PC-9 (cell line): Measurements from ENCODE around the gene NECAB3. TPM values are rescaled to one million over a fixed set of nuclear protein-coding genes. Genes with fewer than 3 reads are reported as not detected.

ENCODE experiments used
- BruUV-seq: library from RNA; stranded (reverse); fragments of 400-500 nt; replicated peaks from 2 replicates; lab custom pipeline; 2021; lab: Mats Ljungman, UMichigan
- CTCF ChIA-PET: fragments of 300-600 bp; sonication (Branson Sonifier 250); formaldehyde crosslinking; loops from one replicate; lab custom pipeline; 2022; ENCODE audit warnings: antibody characterized with exemption; lab: Charles Lee
- POLR2A ChIA-PET: fragments of 300-600 bp; sonication (Branson Sonifier 250); formaldehyde crosslinking; loops from one replicate; lab custom pipeline; 2022; ENCODE audit warnings: antibody characterized with exemption; ENCODE audit not compliant: unreplicated experiment; lab: Charles Lee
- DNase-seq, 2 experiments: peaks; one replicate each; pipeline versions ENCODE4 v3.0.0 to v3.0.0-alpha.2; 2015 to 2022; ENCODE audit warnings: mixed read lengths in 1 of 2
- H2AFZ ChIP-seq: fragments of 200-600 bp; sonication (generic); 2 replicates; pipeline ENCODE4 v1.8.1; 2017; ENCODE audit warnings: antibody characterized with exemption
- H3F3A ChIP-seq: fragments of 200-600 bp; sonication (generic); 2 replicates; pipeline ENCODE4 v1.8.1; 2017; ENCODE audit warnings: antibody characterized with exemption, mild to moderate bottlenecking, low read depth; ENCODE audit not compliant: insufficient read depth
- H3K27ac ChIP-seq: fragments of 200-600 bp; sonication (generic); 2 replicates; pipeline ENCODE4 v1.6.1; 2016; ENCODE audit warnings: mixed run types
- H3K27me3 ChIP-seq: fragments of 200-600 bp; sonication (generic); 2 replicates; pipeline ENCODE4 v1.6.1; 2016; ENCODE audit warnings: low read depth, mixed run types; ENCODE audit not compliant: insufficient read depth
- H3K36me3 ChIP-seq: fragments of 200-600 bp; sonication (generic); 2 replicates; pipeline ENCODE4 v1.6.1; 2016; ENCODE audit warnings: low read depth, mixed run types
- H3K4me1 ChIP-seq: fragments of 200-600 bp; sonication (generic); replicated peaks from 2 replicates; pipeline ENCODE4 v1.6.1; 2016; ENCODE audit warnings: mixed run types; ENCODE audit not compliant: insufficient read depth
- H3K4me2 ChIP-seq: fragments of 200-600 bp; sonication (generic); 2 replicates; pipeline ENCODE4 v1.6.1; 2017; ENCODE audit warnings: mixed run types
- H3K4me3 ChIP-seq: fragments of 200-600 bp; sonication (generic); 2 replicates; pipeline ENCODE4 v1.6.1; 2016; ENCODE audit warnings: mixed run types
- H3K79me2 ChIP-seq: fragments of 200-600 bp; sonication (generic); 2 replicates; pipeline ENCODE4 v1.6.1; 2017; ENCODE audit warnings: low read depth, mixed run types
- H3K9me2 ChIP-seq: fragments of 200-600 bp; sonication (generic); 2 replicates; pipeline ENCODE4 v1.8.1; 2017; ENCODE audit warnings: mild to moderate bottlenecking; ENCODE audit not compliant: insufficient read depth
- H3K9me3 ChIP-seq: fragments of 200-600 bp; sonication (generic); 2 replicates; pipeline ENCODE4 v1.8.1; 2016; ENCODE audit warnings: low read depth; ENCODE audit not compliant: insufficient read depth
- H4K20me1 ChIP-seq: fragments of 200-600 bp; sonication (generic); 2 replicates; pipeline ENCODE4 v1.8.1; 2017; ENCODE audit not compliant: insufficient read depth
- EZH2 ChIP-seq: fragments of 200-600 bp; sonication (generic); IDR thresholded peaks from 2 replicates; pipeline ENCODE4 v1.8.0; 2017; ENCODE audit warnings: antibody characterized with exemption, low read depth
- intact Hi-C: fragments of 100-400 bp; cut with micrococcal nuclease; formaldehyde crosslinking; loops from one replicate; pipeline ENCODE4 v1.10.0; 2022; ENCODE audit not compliant: unreplicated experiment
- total RNA-seq: library from RNA; stranded (reverse); gene quantifications from 2 replicates; pipeline ENCODE4 v1.2.3, GENCODE V29; 2021
- TF ChIP-seq, protein P1 (sequence below): fragments of 200-600 bp; sonication (generic); conservative IDR thresholded peaks from 2 replicates; pipeline ENCODE4 v1.6.1; 2017; ENCODE audit warnings: mixed run types, antibody characterized with exemption, mild to moderate bottlenecking, moderate library complexity

Gene NECAB3
- total RNA-seq, 1 experiment from 2014 or later: 72.1 TPM

- Histone ChIP-seq H3K79me2 (no peaks in the 10 kb centered on the region; the same call in none of the 2 replicates), H3K9me2 (no peaks in the 10 kb centered on the region), H2AFZ (no peak overlapping the region), H3F3A (peaks cover 19% of the 10 kb centered on the region; the same call in 1 of the 2 replicates), H3K27me3 (no peaks in the 10 kb centered on the region), H3K4me3 (no peak overlapping the region), H4K20me1 (no peaks in the 10 kb centered on the region), H3K9me3 (no peaks in the 10 kb centered on the region), H3K27ac (no peak overlapping the region), H3K4me1 (peaks cover 18% of the 10 kb centered on the region; the same call in 1 of the 2 replicates), H3K4me2 (no peak overlapping the region), H3K36me3 (no peaks in the 10 kb centered on the region)
- ChIA-PET CTCF (no interaction called here), POLR2A (interaction anchor here (0.7 kb wide), 1 partner anchor 20 kb away, joined by 4 read pairs; no protein-coding TSS in a partner anchor)
- no TSS peak for BruUV-seq
- TF ChIP-seq, protein P1, sequence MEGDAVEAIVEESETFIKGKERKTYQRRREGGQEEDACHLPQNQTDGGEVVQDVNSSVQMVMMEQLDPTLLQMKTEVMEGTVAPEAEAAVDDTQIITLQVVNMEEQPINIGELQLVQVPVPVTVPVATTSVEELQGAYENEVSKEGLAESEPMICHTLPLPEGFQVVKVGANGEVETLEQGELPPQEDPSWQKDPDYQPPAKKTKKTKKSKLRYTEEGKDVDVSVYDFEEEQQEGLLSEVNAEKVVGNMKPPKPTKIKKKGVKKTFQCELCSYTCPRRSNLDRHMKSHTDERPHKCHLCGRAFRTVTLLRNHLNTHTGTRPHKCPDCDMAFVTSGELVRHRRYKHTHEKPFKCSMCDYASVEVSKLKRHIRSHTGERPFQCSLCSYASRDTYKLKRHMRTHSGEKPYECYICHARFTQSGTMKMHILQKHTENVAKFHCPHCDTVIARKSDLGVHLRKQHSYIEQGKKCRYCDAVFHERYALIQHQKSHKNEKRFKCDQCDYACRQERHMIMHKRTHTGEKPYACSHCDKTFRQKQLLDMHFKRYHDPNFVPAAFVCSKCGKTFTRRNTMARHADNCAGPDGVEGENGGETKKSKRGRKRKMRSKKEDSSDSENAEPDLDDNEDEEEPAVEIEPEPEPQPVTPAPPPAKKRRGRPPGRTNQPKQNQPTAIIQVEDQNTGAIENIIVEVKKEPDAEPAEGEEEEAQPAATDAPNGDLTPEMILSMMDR: no peak
- TF ChIP-seq EZH2: no peak
- intact Hi-C loops: loop anchor here (10.0 kb wide), 1 partner anchor 334 kb away; the partner anchor contains the start of gene RALY
- DNase-seq: no peak
Measured at GRCh38 chr20:33660685-33661058, 13.6 kb downstream of the NECAB3 start.

GRCh38 chr20:33660035-33660684 lies 14.1 kb downstream of the NECAB3 start:
- ChIA-PET POLR2A (no interaction called here), CTCF (no interaction called here)
- Histone ChIP-seq H3F3A (peaks cover 14% of the 10 kb centered on the region; the same call in 1 of the 2 replicates), H2AFZ (no peak overlapping the region), H3K27ac (no peak overlapping the region), H4K20me1 (no peaks in the 10 kb centered on the region), H3K9me2 (no peaks in the 10 kb centered on the region), H3K4me3 (no peak overlapping the region), H3K4me1 (peaks cover 20% of the 10 kb centered on the region), H3K9me3 (no peaks in the 10 kb centered on the region), H3K36me3 (no peaks in the 10 kb centered on the region), H3K4me2 (no peak overlapping the region), H3K27me3 (no peaks in the 10 kb centered on the region), H3K79me2 (no peaks in the 10 kb centered on the region; the same call in 1 of the 2 replicates)
- BruUV-seq: no TSS peak
- TF ChIP-seq, protein P1: no peak
- TF ChIP-seq EZH2: no peak
- intact Hi-C loops: loop anchor here (10.0 kb wide), 1 partner anchor 335 kb away; the partner anchor contains the start of gene RALY
- no peak for DNase-seq

DNA sequence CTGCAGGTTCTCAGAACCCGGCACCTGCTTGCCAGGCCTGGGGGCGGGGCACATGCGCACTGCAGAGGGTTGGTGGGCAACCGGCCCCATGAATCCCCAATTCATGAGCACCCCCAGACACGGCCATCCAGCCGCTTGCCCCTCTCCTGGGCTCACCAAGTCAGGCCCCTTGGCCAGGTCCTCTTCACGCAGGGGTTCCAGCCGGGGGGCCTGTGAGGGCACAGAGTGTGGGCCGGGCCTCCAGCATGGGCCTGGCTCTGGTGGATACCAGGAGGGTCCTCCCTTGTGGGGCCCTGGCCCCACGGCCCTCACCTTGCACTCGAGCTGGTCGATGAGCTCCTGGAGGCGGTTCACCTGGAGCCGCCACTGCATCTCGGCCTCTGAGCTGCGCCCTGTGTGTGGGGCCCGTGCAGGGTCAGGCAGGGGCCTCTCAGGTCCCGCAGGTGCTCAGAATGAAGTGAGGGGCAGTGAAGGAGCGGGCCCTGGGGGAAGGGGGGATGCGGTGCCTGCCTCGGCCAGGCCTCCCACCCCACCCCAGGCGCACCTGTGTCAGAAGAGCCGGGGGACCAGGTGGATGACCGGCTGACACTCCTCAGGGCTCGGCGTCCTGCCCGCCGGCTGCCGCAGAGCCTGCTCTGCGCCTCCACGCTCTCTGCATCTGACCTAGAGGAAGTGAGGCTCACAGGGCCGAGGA lies 14.7 kb downstream of the NECAB3 start:
- Histone ChIP-seq H2AFZ (no peak overlapping the region), H4K20me1 (no peaks in the 10 kb centered on the region), H3K9me3 (no peaks in the 10 kb centered on the region), H3K9me2 (no peaks in the 10 kb centered on the region), H3K27me3 (no peaks in the 10 kb centered on the region), H3F3A (peaks cover 12% of the 10 kb centered on the region; the same call in 1 of the 2 replicates), H3K4me1 (peaks cover 24% of the 10 kb centered on the region), H3K4me3 (no peak overlapping the region), H3K36me3 (no peaks in the 10 kb centered on the region), H3K79me2 (no peaks in the 10 kb centered on the region; the same call in 1 of the 2 replicates), H3K4me2 (no peak overlapping the region), H3K27ac (no peak overlapping the region)
- BruUV-seq: no TSS peak
- ChIA-PET POLR2A (no interaction called here), CTCF (interaction anchor here (0.6 kb wide), 1 partner anchor 258 kb away, joined by 4 read pairs; the partner anchor contains the start of gene CDK5RAP1)
- DNase-seq: no peak
- intact Hi-C loops: loop anchor here (10.0 kb wide), 1 partner anchor 335 kb away; the partner anchor contains the start of gene RALY
- no peak for TF ChIP-seq EZH2
- TF ChIP-seq, protein P1: no peak
